Putamen (tissue), 1 donor: ENCODE measurements around the gene JADE2.
"Not testable (repeated sequence)": the region's sequence is repeated elsewhere in the genome, so short reads cannot be mapped to it uniquely, and the experiment has no call there.

Experiments used
- DNase-seq: peaks from one replicate; pipeline ENCODE4 v3.0.0-alpha.2; 2016; ENCODE audit warnings: low spot score

JADE2 gene

GRCh38 chr5:134524826-134525682, at the start of gene JADE2:
TSS of gene JADE2 (plus strand) at chr5:134525670. CDS start at chr5:134535858, 10,188 bp downstream.
- peak; percentile 72 for DNase-seq

GRCh38 chr5:134477462-134478245, 47.8 kb upstream of the JADE2 start:
- DNase-seq, result no peak

GRCh38 chr5:134479839-134480238, 45.6 kb upstream of the JADE2 start:
- DNase-seq, result no peak

GRCh38 chr5:134489227-134489944, 36.1 kb upstream of the JADE2 start:
- no peak for DNase-seq

DNA sequence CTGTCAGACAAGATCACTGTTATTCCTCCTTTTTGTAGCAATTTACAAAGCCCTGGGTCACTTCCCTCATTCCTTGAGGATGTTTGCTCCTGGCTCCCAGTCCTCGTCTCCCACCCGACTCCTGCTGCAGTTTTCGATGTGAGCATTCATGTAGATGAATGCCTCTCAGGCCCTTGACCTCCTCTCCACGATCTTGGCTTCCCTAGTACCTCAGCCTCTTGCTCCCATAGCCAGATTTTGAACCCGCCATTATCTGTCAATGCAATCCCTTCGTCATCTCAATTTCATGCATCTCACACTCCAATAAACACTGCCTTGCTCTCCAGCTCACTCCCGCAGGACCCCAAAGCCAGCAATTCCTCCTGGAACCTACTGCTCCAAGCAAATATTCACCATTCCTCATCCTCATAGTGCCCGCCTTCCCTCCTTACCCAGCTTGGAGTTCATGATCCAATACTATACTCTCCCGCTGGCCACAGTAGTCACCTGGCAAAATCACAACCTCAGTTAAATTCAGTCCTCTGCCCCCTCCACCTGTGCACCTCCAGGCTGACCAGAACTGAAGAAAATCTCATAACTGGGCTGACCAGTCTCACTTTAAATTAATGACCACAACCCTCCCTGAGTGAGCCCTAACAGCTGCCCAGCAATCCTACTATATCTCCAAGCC, 35.1 kb upstream of the JADE2 start:
- no peak for DNase-seq

DNA sequence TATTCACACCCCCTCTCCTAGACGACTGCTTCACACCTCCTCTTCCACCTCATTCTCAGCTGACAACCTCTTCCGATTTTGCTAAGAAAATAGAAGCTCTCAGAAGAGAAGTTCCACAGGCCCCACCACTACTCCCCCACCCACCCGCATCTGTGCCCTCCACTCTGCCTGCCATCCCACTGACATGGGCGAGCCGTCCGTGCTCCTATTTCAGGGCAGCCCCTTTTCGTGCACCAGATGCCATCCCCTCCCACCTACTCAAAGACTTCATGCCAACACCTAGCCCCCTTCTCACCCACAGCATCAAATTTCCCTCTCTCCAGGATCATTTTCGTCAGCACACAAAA, 34.6 kb upstream of the JADE2 start:
- DNase-seq, result no peak

- DNase-seq, result no peak
Observed at GRCh38 chr5:134491841-134492442, 33.5 kb upstream of the JADE2 start.

- no peak for DNase-seq
Observed at GRCh38 chr5:134492568-134492967, 32.9 kb upstream of the JADE2 start.

- no peak for DNase-seq
Observed at GRCh38 chr5:134493461-134494055, 31.9 kb upstream of the JADE2 start.

DNA sequence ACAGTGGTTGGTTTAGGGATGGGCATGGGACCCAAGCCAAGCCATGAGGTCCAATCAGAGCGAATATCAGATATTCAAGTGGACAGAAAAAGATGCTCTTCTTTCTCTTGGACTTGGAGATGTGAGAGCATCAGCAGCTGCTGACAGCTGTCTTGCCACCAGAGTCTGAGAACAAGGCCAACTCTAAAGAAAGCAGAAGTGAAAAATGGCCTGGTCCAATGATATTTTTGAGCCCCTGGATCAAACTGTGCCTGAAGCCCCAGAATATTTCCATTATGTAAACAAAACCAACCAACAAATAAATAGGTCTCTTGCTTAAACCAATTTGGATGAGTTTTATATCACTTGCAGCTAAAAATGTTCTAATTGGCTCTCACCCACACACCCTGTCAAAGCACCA, 30.7 kb upstream of the JADE2 start:
- no peak for DNase-seq

GRCh38 chr5:134499905-134500304, 25.6 kb upstream of the JADE2 start:
- DNase-seq, result not testable (repeated sequence)

- DNase-seq, result no peak
Observed at GRCh38 chr5:134500699-134501430, 24.6 kb upstream of the JADE2 start.

- no peak for DNase-seq
Observed at GRCh38 chr5:134502259-134502658, 23.2 kb upstream of the JADE2 start.

- DNase-seq, result no peak
Observed at GRCh38 chr5:134503088-134503936, 22.2 kb upstream of the JADE2 start.

GRCh38 chr5:134503937-134504437, 21.5 kb upstream of the JADE2 start:
- no peak for DNase-seq

- DNase-seq, result no peak
Observed at GRCh38 chr5:134504629-134505300, 20.7 kb upstream of the JADE2 start.

DNA sequence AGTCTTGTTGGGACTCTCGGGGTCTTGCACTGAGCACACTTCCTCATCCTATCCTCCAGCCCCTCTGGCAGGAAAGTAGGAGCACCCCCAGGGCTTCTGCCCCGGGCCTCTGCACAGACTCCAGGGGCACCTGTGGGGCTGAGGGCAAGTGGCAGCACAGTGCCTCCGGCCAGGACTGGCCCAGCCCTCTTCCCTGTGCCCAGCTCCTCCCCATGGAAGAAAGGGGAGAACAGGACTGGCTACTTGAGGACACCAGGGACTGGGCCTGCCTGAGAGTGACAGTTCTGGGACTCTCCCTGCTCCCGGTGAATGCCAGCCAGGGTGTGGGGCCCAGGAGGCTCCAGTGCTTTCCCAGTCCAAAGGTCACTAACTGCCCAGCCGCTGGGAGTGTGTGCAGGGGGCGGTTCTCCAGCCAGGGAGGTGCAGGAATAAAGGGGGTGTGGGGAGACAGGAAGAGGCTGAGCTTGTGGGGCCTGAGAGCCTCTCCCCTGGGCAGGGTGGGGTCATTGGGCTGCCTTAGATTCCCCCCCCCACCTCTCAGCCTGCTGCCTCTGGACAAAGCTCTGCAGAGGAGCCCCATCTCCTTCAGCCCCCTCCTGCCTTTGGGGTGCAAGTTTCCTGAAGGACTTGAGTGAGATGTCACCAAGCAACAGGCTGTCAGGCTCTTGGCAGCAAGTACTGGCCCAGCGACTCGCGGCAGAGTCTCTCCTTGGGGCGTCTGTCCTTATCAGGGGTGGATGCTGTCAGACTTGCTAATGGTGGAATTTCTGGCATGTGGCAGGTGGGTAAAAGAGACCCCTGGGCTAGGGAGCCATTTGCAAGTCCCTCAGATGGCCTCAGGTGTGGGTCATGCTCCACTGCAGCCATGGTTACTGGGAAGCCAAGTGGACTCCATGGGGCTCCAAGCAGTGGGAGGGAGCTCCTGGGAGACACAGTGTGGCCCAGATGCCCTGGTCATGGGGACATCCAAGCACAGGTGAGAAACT, 19.1 kb upstream of the JADE2 start:
- DNase-seq, result no peak

DNA sequence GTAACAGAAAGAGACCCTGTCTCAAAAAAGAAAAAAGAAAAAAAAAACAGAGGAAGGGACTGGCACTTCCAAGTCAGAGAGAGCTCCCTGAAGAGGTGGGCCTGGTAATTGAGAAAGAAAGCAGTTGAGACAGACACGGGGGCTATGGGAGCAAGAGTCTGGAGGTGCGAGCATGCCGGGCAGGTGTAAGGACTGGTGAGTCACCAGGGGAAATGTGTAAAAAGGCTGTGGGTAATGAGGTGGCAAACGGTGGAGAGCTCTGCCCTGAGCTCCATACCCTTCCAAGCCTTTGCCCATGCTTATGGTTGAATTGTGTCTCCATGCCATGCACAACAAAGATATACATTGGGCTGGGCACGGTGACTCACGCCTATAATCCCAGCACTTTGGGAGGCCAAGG, 18.0 kb upstream of the JADE2 start:
- no peak for DNase-seq
